Germinal center (tissue), 1 donor: ENCODE results near the gene MARK2.

Experiments used
- DNase-seq: peaks from one replicate; pipeline ENCODE4 v3.0.0; 2012; ENCODE audit warnings: mixed read lengths, low spot score

MARK2 gene

DNA sequence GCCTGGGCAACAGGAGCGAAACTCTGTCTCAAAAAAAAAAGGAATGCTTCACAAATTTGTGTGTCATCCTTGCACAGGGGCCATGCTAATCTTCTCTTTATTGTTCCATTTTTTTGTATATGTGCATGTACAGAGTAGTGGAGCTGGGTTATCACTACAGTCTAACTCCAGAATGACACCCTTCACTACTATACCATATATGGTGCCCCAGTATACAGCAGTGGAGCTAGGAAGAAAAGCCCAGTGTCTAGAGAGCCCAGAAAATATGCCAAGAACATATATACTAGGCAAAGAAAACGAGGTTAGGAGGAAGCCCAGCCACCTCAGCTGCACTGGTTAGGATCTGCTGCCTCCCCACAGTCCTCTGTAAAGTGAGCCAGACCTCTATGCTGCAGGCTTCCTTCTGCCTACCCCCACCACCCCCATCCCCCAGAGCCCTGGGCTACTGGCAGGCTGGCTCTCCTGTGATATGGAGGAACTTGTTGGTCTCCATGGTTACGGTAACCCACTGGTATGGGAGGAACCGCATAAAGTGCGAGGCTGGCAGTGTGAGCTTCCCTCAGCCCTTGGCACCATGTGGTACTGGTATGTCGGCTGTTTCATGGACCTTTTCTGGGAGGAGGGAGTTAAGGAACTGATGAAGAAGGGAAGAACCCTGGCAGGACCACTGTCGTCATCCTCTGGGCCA, 43.8 kb downstream of the MARK2 start:
- peak; percentile 20 for DNase-seq

DNA sequence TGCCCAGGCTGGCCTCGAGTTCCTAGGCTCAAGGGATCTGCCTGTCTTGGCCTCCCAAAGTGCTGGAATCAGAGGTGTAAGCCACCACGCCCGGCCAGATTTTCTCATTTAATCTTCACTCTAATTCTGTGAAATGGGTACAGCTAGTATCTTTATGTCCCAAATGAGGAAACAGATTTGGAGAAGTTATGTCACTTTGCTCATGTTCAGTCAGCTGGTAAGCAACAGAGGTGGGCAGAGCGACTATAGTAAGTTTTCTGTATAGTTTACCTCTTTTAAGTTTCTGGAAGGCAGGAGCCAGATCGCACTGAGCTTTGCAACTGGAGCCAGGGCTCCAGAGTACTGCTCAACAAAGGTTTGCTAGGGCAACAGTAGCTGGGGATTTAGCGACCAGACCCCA, 44.9 kb downstream of the MARK2 start:
- DNase-seq: no peak

DNA sequence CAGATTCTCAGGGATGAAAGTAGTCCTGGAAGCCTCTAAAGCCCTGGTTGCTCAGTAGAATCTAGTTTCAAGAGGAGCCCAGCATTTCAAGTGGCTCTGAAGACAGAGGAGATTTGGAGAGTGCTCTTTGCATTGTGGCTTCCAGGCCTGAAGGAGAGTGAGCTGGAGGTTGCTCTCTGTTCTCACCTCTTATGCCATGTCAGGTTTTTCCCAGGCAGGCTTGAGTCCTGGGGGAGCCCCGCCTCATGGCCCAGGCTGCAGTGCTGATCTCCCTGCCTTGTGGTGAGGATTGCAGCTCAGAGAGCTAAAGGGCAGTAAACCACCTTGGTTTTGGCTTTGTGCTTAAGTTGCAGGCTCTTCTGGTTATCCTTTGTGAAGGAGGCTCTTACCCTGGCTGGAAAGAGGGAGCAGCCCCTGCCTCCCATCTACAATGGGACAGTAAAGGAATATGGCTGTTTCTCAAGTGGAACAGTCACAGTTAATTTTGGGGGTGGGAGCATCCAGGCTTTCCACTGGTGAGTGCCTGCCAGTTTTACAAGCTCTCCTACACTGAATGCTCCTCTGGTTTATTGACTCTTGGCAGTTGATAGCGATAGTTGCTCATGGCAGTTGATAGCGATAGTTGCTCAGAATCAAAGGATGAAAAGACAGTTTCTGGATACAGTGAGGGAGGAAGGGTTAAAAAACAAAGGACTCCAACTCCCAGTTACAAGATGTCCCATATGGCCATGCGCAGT, 45.5 kb downstream of the MARK2 start:
- no peak for DNase-seq

DNA sequence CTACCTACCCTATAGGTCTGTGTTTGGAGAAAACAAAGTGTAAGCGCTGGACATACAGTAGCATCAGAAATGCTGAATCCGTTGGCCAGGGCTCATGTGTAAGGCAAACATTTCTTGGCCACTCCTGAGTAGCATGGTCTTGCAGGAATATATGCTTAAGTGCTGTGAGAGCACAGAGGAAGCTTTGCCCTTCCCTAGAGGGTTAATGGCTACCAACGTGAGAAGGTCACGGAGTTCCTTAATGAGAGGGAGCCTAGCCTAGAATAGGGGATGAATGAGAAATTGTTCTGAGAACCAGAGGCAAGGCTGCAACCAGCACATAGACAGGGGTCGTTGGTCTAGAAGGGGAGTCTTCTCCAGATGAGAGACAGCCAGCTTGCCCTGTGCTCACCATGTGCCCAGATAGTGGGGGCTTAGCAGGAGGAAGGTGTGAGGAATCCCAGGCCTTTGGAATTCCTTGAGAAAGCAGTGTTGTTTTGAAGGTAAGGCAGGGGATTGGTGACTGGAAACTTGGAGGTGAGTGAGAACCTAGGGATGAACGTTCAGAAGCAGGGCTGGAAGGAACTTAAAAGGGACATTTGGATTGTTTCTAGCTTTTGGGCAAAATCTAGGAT, 48.6 kb downstream of the MARK2 start:
- DNase-seq: no peak

DNA sequence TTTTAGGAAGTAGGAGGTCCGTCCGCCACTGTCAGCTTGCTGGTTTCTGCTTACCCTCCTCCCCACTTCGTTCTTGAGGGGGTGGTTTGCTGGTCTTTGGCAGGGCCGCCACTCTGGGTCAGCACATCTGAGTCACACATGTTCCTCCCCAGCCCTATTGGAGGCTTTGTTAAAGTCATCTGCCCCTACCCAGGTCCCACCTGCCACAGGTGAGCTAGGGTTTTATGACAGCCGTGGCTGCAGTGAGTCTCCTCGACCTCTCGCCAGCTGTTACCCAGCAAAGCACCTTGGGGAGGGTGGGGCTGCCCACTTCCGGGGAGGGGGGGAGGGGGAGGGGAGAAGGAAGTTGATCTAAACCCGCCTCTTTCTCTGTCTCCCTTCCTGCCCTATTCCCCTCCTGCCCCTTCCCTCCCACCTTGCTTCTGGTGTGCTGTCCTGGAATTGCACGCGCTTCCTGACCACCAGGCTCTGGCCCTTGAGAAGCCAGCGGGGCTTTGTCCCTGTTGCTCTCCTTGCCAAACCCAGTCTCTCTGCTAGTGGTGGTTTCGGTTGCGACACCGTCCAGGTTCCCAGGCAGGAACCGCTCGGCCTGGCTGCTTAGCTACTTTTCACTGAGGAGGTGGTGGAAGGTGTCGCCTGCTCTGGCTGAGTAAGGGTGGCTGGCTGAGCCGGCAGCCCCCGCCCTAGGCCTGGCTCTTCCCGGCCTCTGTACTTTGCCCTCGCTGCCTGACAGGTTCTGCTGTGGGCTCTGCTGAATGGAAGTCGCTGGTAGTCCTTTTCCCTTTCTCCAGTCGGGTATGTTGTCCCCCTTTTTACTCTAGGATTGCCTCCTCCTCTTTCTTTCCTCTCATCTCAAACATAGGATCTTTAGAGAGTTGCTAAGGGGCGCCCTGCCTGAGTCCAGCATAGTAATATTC, 49.5 kb downstream of the MARK2 start:
- peak; percentile 82 for DNase-seq

DNA sequence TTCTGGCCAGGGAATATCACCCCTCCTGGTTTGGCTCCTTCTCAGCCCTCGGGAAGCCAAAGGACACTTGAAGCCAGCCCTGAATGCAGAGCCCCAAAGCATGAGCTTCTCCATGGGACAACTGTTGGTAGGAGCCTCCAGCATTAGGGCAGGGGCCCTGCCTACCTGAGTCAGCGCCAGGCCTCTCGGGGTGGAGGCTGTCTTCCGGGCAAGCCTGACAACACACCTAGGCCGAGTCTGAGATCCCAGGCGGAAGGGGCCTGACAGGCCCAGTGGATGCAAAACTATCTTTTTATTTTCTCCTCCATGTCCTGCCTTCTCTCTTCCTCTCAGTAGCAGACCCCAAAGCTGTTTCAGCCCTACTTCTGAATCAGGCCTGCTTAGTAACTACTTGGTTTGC, 50.4 kb downstream of the MARK2 start:
- no peak for DNase-seq

DNA sequence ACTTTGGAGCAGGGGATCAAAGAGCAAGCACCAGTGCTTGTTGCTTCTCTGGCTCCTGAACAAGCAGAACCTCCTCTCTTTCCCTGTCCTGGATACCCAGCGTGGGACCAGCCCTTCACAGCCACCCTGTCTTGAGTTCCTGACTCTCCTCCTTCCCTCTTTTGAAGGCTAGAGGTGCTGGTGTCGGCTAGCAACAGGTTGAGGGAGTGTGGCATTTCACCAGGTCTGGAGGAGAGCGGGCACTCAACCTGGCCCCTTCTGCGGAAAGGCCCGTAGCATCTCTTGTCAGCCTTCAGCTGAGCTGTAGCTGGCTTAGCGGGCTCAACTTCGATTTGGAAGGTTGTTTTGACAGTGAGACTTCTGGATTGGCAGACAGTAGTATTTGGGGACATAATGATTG, 51.5 kb downstream of the MARK2 start:
- DNase-seq: no peak

DNA sequence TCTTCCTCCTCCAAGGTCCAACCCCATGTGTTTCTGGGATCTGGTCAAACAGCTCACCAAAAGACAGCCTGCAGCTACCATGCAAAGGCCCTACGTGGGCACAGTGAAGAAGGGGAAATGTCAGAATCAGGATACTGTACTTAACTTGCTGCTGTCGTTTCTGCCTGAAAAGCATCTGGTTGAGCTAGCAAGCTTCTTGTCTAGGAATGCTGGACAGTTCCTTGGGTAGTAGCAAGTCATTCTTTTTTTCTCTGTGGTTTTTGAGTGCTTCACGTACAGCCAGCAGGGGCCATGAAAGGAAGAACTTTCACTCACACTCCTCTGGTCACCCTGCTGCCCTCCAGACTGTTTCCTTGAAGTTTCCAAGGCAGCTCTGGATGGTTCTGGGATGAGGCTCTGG, 53.3 kb downstream of the MARK2 start:
- no peak for DNase-seq

DNA sequence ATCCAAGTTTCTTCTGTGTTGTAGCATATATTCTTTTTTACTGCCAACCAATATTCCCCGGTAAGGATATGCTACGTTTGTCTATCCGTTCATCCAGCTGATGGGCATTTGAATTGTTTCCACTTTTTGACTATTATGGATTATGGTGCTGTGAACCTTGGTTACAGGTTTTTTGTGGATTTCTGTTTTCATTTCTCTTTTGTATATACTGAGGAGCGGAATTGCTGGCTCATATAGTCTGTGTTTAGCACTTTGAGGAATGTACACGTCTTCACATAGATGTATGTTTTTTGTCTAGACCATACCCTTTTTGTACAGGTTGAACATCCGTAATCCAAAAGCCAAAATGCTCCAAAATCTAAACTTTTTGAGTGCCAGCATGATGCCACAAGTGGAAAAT, 54.4 kb downstream of the MARK2 start:
- no peak for DNase-seq

DNA sequence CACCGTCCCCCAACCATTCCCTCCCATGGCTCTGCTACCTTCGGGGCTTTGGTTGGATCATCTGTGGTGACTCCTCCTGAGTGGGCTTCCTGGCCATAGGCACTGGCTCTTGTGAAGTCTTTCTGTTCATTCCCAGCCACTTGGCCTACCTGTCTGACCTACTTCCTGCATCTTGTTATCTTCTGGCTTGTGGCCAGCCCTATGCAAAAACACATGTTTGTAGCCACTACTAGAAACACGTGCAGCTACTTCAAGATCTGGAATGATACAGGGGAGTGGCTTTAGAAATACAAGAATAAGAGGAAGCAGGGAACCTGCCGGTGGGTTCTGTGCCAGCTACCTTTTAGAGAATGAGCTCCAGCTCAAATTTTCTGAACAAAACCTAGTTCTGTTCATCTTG, 57.2 kb downstream of the MARK2 start:
- DNase-seq: no peak

DNA sequence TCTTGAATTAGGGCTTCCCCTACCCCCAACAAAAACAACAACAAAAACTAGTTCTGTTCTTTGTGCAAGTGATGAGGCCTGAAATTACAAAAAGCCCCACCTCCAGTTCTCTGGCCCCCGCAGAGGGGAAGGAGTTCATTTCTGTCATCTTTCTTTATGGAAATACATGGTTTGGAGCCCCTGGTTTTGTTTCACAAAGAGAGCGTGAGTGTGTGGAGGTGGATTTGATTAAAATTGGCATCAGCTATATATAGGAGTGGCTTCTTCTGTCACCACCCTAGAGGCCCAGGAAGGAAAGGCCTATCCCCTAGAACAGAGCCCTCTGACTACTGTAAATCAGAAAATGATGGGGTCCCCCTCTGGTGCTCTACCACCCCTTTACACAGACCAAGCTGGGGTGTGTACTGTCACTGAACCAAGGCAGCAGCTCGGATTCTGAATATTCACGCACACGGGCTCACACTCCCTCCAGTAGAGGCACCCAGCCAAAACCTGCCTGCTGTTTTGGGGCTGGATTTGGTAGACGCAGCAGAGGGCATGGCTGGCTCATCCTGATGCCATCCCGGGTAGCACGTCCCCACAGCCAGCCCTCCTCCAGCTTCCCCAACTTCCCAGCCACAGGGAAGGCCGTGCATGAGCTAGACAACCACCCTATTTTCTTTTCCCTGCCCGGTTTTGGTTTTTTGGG, 58.7 kb downstream of the MARK2 start:
- no peak for DNase-seq

DNA sequence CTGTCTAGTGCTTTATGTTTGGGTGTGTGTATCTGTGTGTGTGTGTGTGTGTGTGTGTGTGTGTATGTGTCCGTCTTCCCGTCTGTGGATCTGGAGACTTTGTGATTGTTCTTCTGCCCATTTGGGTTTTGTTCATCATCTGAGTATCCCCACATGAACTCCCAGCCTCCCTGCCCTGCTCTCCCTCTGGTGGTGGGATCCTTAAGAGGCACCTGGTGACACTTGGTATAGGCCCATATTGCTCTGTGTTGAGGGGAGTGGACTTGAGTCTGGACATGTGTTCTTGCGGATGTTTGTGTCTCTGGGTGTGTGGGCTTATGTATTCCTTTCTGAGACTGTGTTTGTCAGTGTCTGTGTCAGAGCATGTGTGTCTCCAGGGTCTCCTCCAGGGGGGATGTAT, 62.8 kb downstream of the MARK2 start:
- DNase-seq: no peak

DNA sequence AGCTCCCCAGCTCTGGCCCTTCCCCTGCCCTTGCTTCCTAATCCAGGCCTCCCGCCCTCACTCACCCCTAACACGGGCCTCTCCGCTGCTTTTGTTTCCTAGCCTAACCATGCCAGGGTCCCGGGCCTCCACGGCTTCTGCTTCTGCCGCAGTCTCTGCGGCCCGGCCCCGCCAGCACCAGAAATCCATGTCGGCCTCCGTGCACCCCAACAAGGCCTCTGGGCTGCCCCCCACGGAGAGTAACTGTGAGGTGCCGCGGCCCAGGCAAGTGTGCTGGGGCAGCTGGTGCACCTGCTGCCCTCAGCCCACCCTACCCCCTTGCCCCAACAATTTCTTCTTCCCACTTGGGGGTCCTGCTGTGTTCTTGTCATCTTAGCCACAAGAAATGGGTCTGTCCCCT, 65.0 kb downstream of the MARK2 start:
- no peak for DNase-seq

DNA sequence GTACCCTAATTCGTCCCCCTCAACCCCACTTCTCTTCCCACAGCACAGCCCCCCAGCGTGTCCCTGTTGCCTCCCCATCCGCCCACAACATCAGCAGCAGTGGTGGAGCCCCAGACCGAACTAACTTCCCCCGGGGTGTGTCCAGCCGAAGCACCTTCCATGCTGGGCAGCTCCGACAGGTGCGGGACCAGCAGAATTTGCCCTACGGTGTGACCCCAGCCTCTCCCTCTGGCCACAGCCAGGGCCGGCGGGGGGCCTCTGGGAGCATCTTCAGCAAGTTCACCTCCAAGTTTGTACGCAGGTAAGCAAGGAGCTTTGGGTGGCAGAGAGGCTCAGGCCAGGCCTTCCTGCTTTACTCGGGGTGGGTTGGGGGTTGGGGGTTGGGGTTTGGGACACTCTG, 65.8 kb downstream of the MARK2 start:
- no peak for DNase-seq

DNA sequence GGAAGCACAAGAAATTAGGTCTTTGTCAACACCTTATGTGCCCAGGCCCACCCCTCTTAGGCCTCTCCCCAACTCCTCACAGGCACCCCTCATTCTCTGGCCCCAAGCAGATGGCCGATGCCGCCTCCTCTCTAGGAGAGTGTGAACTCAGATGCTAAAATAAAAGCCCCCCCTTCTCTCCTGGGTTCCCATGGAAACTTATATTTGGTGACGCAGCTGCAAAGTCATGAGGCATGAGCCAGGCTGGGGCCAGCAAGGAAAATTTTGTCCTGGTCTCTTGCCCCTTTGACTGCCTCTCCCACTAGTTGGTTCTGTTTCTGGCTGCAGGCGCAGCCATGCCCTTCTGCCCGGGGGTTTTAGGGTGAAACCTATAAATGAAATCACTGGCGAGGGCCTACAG, 66.3 kb downstream of the MARK2 start:
- DNase-seq: no peak

DNA sequence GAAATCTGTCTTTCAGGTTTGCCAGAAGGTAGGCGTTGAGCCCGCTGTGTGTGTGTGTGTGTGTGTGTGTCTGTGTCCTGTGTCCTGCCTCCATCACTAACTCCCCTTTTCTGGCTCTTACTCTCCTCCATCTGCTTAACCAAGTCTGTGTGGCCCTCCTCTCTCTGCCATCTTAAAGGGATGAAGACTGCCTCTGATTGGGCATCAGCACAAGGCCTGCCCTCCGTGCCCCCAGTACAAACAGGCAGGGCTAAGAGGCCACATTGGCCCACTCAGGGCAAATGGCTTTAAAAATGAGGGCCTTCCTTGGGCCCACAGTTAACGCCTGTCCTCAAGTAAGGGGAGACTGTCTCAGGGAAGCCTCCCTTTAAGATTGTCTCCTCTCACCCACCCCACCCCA, 67.2 kb downstream of the MARK2 start:
- no peak for DNase-seq

DNA sequence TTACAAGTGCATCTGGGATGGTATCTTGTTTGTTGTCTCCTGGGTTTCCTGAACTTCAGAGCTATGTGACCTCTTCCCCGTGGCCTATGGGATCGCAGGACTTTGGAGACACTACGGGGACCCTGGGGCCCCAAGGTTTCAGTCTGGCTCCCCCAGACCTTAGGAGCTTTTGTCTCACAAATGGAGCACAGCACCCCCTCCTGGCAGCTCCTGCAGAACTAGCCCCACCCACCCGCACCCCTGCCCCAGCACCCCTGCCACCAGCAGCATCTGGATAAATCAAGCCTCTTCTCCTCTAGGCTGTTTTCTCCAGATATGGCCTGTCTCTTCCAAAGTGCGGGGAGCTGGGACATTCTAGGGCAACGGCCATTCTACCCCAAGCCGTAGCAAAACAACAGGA, 67.7 kb downstream of the MARK2 start:
- peak; percentile 60 for DNase-seq

DNA sequence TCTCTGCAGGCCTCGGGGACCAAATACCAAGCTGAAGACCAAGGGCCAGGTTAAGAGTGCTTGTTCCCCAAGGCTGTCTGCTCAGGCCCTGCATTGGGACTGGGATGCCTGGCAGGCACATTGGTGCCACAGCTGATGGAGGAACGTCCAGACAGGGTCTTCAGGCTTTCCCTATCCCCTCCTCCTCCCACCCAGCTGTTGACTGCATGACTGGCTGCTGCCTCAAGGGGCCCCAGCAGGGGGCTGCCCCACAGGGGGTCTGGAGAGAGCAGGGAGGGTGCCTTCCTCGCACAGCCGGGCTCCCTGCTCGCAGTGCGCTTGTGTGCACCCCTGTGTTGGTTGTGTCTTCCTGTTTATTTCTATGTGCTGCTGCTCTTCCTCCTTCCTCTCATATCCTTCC, 68.2 kb downstream of the MARK2 start:
- DNase-seq: no peak

DNA sequence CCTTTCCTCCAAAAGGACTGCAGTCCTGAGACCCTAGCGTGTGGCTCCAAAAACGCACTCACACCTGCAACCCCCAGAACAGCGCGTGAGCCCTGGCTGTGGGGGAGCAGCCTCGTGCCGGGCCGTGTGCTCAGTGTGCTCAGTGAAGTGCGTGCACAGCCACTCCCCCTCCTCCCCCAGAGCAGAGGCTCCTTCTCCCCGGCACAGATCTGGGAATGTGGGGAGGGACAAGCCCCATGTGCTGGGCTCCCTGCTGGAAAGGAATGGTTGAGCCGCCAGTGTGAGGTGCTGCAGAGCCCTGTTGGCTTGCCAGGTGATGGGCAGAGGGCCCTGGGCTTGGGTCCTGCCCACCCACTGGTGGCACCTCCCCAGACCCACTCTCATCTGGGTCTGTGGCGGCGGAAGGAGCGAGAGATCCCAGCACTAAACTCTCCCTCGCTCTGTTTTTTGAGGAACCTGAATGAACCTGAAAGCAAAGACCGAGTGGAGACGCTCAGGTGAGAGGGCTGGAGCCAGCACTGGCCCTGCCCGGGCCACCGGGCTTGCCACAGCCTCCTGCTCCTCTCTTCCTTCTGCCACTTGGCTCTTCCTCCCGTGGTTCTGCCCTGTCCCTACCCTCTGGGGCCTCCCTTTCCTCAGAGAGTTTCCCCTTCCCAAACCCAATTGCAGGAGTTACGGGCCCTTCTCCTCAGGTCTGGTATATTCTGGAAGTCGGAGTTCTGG, 69.1 kb downstream of the MARK2 start:
- no peak for DNase-seq

DNA sequence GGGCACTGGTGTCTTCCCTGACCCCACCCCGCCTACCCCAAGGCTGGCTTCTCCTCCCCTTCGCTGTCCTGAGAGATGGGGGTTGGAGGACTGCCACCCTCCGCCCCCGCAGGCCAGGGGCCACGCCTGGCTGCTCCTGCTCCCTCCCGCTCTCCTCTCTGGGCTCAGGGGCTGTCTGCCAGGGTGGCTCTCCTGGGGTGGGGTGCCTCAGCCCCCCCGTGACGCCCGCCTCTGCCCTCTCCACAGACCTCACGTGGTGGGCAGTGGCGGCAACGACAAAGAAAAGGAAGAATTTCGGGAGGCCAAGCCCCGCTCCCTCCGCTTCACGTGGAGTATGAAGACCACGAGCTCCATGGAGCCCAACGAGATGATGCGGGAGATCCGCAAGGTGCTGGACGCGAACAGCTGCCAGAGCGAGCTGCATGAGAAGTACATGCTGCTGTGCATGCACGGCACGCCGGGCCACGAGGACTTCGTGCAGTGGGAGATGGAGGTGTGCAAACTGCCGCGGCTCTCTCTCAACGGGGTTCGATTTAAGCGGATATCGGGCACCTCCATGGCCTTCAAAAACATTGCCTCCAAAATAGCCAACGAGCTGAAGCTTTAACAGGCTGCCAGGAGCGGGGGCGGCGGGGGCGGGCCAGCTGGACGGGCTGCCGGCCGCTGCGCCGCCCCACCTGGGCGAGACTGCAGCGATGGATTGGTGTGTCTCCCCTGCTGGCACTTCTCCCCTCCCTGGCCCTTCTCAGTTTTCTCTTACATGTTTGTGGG, 69.9 kb downstream of the MARK2 start:
- DNase-seq: no peak
